H1 (cell line): ENCODE measurements around the gene CSF2. TPM values are rescaled to one million over a fixed set of nuclear protein-coding genes. Genes with fewer than 3 reads are reported as not detected.

Source experiments
- CTCF ChIA-PET: fragments of 300-600 bp; sonication (Branson Sonifier 250); formaldehyde crosslinking; loops from one replicate; lab custom pipeline; 2021; ENCODE audit not compliant: partially characterized antibody; lab: Charles Lee
- POLR2A ChIA-PET: fragments of 300-600 bp; sonication (Branson Sonifier 250); formaldehyde crosslinking; loops from one replicate; lab custom pipeline; 2021; ENCODE audit warnings: inconsistent platforms; ENCODE audit not compliant: partially characterized antibody; lab: Charles Lee
- DNase-seq, 2 experiments: peaks; one replicate each; pipeline versions ENCODE4 v3.0.0 to v3.0.0-alpha.2; 2010 to 2022; ENCODE audit warnings: low spot score in 2 of 2, low read depth in 1 of 2, mixed read lengths in 1 of 2
- FAIRE-seq: peaks from 2 replicates; lab custom pipeline; 2011; peaks lifted over from hg19 to GRCh38; lab: Jason Lieb, UNC
- H2AFZ ChIP-seq: 2 replicates; pipeline ENCODE4 v1.8.1; 2012; ENCODE audit warnings: low read length, inconsistent platforms
- H2AK5ac ChIP-seq: 2 replicates; pipeline ENCODE4 v1.6.1; 2013; ENCODE audit warnings: low read depth, low read length
- H2BK120ac ChIP-seq: replicated peaks from 2 replicates; pipeline ENCODE3; 2013; ENCODE audit warnings: low read depth, low read length, inconsistent platforms
- H2BK12ac ChIP-seq: 2 replicates; pipeline ENCODE4 v1.6.1; 2013; ENCODE audit warnings: low read depth, low read length
- H2BK15ac ChIP-seq: 2 replicates; pipeline ENCODE4 v1.6.1; 2013; ENCODE audit warnings: low read length
- H2BK20ac ChIP-seq: 2 replicates; pipeline ENCODE4 v1.6.1; 2013; ENCODE audit warnings: low read length
- H2BK5ac ChIP-seq: 2 replicates; pipeline ENCODE4 v1.6.1; 2013; ENCODE audit warnings: low read depth, low read length
- H3K14ac ChIP-seq: 2 replicates; pipeline ENCODE4 v1.6.1; 2013; ENCODE audit warnings: inconsistent platforms; ENCODE audit not compliant: insufficient read length
- H3K18ac ChIP-seq: 2 replicates; pipeline ENCODE4 v1.6.1; 2013; ENCODE audit warnings: low read length; ENCODE audit errors: extremely low read depth
- H3K23ac ChIP-seq: 2 replicates; pipeline ENCODE4 v1.6.1; 2013; ENCODE audit warnings: inconsistent platforms; ENCODE audit not compliant: insufficient read length
- H3K23me2 ChIP-seq: 2 replicates; pipeline ENCODE4 v1.6.1; 2013; ENCODE audit warnings: low read depth, low read length
- H3K27ac ChIP-seq: 2 replicates; pipeline ENCODE4 v1.6.1; 2011; ENCODE audit warnings: low read depth, low read length, inconsistent platforms
- H3K27me3 ChIP-seq, 4 experiments: replicated peaks in 1 of 4; 1 replicate in 1 of 4; 2 replicates in 3 of 4; pipeline versions ENCODE4 v1.6.1 to v1.8.1; 2011 to 2013; ENCODE audit warnings: low read length in 3 of 4, mild to moderate bottlenecking in 3 of 4, inconsistent platforms in 2 of 4, mixed read lengths in 2 of 4, moderate library complexity in 1 of 4; ENCODE audit not compliant: control insufficient read depth in 3 of 4, insufficient read depth in 3 of 4; ENCODE audit errors: extremely low read depth in 1 of 4
- H3K36me3 ChIP-seq, 4 experiments: 2 replicates each; pipeline versions ENCODE4 v1.6.1 to v1.8.1; 2011 to 2013; ENCODE audit warnings: mild to moderate bottlenecking in 4 of 4, low read length in 3 of 4, moderate library complexity in 2 of 4, control low read depth in 1 of 4, inconsistent platforms in 1 of 4; ENCODE audit not compliant: insufficient read depth in 4 of 4, control insufficient read depth in 2 of 4
- H3K4ac ChIP-seq: replicated peaks from 2 replicates; pipeline ENCODE3; 2013; ENCODE audit warnings: low read length, low read depth, mixed read lengths, inconsistent platforms; ENCODE audit not compliant: insufficient read length
- H3K4me1 ChIP-seq, 4 experiments: replicated peaks in 1 of 4; 1 replicate in 1 of 4; 2 replicates in 3 of 4; pipeline versions ENCODE4 v1.6.1 to v1.8.1; 2011 to 2013; ENCODE audit warnings: low read length in 3 of 4, inconsistent platforms in 2 of 4, mixed read lengths in 1 of 4; ENCODE audit not compliant: insufficient read depth in 4 of 4, control insufficient read depth in 3 of 4
- H3K4me2 ChIP-seq, 2 experiments: 2 replicates each; pipeline versions ENCODE4 v1.6.1 to v1.8.1; 2011 to 2013; ENCODE audit warnings: low read depth in 2 of 2, low read length in 2 of 2, control low read depth in 1 of 2, inconsistent platforms in 1 of 2, mild to moderate bottlenecking in 1 of 2; ENCODE audit not compliant: insufficient read depth in 1 of 2
- H3K4me3 ChIP-seq, 4 experiments: fragments of 200-600, 300-600 bp in 1 of 4; sonication (generic), shearing (Covaris generic), sonication (Bioruptor Twin) in 1 of 4; 2 replicates each; pipeline versions ENCODE4 v1.5.1 to v1.8.1; 2011 to 2016; ENCODE audit warnings: low read length in 4 of 4, low read depth in 3 of 4, control low read depth in 2 of 4, inconsistent platforms in 2 of 4, mild to moderate bottlenecking in 2 of 4, mixed read lengths in 1 of 4, moderate library complexity in 1 of 4; ENCODE audit not compliant: insufficient read depth in 2 of 4; ENCODE audit errors: extremely low read depth in 1 of 4
- H3K56ac ChIP-seq: replicated peaks from 2 replicates; pipeline ENCODE3; 2013; ENCODE audit warnings: low read depth, mild to moderate bottlenecking, mixed read lengths, low read length, inconsistent platforms; ENCODE audit not compliant: insufficient read length
- H3K79me1 ChIP-seq: 2 replicates; pipeline ENCODE4 v1.6.1; 2013; ENCODE audit warnings: low read depth, low read length, control low read depth
- H3K79me2 ChIP-seq, 2 experiments: 2 replicates each; pipeline versions ENCODE4 v1.6.1 to v1.8.1; 2012 to 2013; ENCODE audit warnings: low read length in 2 of 2, mild to moderate bottlenecking in 2 of 2, inconsistent platforms in 1 of 2; ENCODE audit not compliant: insufficient read depth in 2 of 2, control insufficient read depth in 1 of 2
- H3K9ac ChIP-seq, 4 experiments: replicated peaks in 1 of 4; 1 replicate in 1 of 4; 2 replicates in 3 of 4; pipeline versions ENCODE4 v1.6.1 to v1.8.1; 2011 to 2013; ENCODE audit warnings: low read depth in 3 of 4, low read length in 3 of 4, control low read depth in 2 of 4, mild to moderate bottlenecking in 2 of 4, moderate library complexity in 2 of 4, inconsistent platforms in 1 of 4; ENCODE audit errors: extremely low read depth in 1 of 4
- H3K9me3 ChIP-seq, 2 experiments: 2 replicates each; pipeline versions ENCODE4 v1.6.1 to v1.8.1; 2012 to 2013; ENCODE audit warnings: mild to moderate bottlenecking in 2 of 2, moderate library complexity in 2 of 2, control low read depth in 1 of 2, inconsistent platforms in 1 of 2, low read depth in 1 of 2, low read length in 1 of 2, mixed read lengths in 1 of 2; ENCODE audit not compliant: insufficient read depth in 2 of 2
- H4K20me1 ChIP-seq, 2 experiments: replicated peaks in 1 of 2; 2 replicates each; pipeline versions ENCODE3 to v1.8.1; 2011 to 2013; ENCODE audit warnings: inconsistent platforms in 2 of 2, low read length in 2 of 2, mild to moderate bottlenecking in 1 of 2; ENCODE audit not compliant: insufficient read depth in 2 of 2, control insufficient read depth in 1 of 2
- H4K5ac ChIP-seq: 2 replicates; pipeline ENCODE4 v1.6.1; 2013; ENCODE audit warnings: low read length, low read depth, mixed read lengths, inconsistent platforms; ENCODE audit not compliant: insufficient read length
- H4K8ac ChIP-seq: 2 replicates; pipeline ENCODE4 v1.8.0; 2013; ENCODE audit warnings: mild to moderate bottlenecking, moderate library complexity, low read length, inconsistent platforms; ENCODE audit not compliant: insufficient read depth; ENCODE audit errors: extremely low read depth
- H4K91ac ChIP-seq: replicated peaks from 2 replicates; pipeline ENCODE3; 2013; ENCODE audit warnings: low read length, mixed read lengths, inconsistent platforms; ENCODE audit not compliant: insufficient read length
- CTCF ChIP-seq, 3 experiments: IDR thresholded peaks; 1 replicate in 2 of 3; 2 replicates in 1 of 3; pipeline versions ENCODE4 v1.5.1 to v1.6.1; 2011; ENCODE audit warnings: low read length in 3 of 3, mild to moderate bottlenecking in 3 of 3, inconsistent platforms in 2 of 3, low read depth in 1 of 3, moderate library complexity in 1 of 3; ENCODE audit not compliant: insufficient read depth in 1 of 3; ENCODE audit errors: control extremely low read depth in 1 of 3
- MAX ChIP-seq: IDR thresholded peaks from 2 replicates; pipeline ENCODE4 v1.6.1; 2012; ENCODE audit warnings: inconsistent platforms
- RBBP5 ChIP-seq: IDR thresholded peaks from 2 replicates; pipeline ENCODE4 v1.7.1; 2012; ENCODE audit warnings: low read depth, mild to moderate bottlenecking, inconsistent platforms, low read length, moderate library complexity, borderline replicate concordance
- RNF2 ChIP-seq: fragments of 200-900, 300-1000 bp; sonication (generic); IDR thresholded peaks from 2 replicates; pipeline ENCODE4 v1.7.1; 2016; ENCODE audit warnings: borderline replicate concordance, low read depth, mild to moderate bottlenecking, antibody characterized with exemption, low read length; ENCODE audit not compliant: poor library complexity, severe bottlenecking; ENCODE audit errors: missing control alignments
- RXRA ChIP-seq: IDR thresholded peaks from 2 replicates; pipeline ENCODE4 v1.6.1; 2011; ENCODE audit warnings: low read depth, mild to moderate bottlenecking, low read length, moderate library complexity; ENCODE audit not compliant: insufficient read depth
- SAP30 ChIP-seq: fragments of 300-600 bp; sonication (generic); IDR thresholded peaks from 2 replicates; pipeline ENCODE4 v1.7.1; 2012; ENCODE audit warnings: low read length, moderate library complexity, mild to moderate bottlenecking, inconsistent platforms; ENCODE audit not compliant: insufficient read depth, insufficient replicate concordance
- SUZ12 ChIP-seq: fragments of 200-600 bp; sonication (generic); IDR thresholded peaks from 2 replicates; pipeline ENCODE4 v1.6.1; 2012; ENCODE audit warnings: mild to moderate bottlenecking, inconsistent platforms, low read length, moderate library complexity, mixed read lengths
- TCF12 ChIP-seq: IDR thresholded peaks from 2 replicates; pipeline ENCODE4 v1.6.1; 2011; ENCODE audit warnings: low read depth, mild to moderate bottlenecking, low read length
- TEAD4 ChIP-seq: IDR thresholded peaks from 2 replicates; pipeline ENCODE4 v1.6.1; 2012; ENCODE audit warnings: low read depth, low read length, inconsistent platforms, mixed read lengths
- YY1 ChIP-seq: IDR thresholded peaks from 2 replicates; pipeline ENCODE4 v1.6.1; 2011; ENCODE audit warnings: low read depth, mild to moderate bottlenecking, low read length
- ZNF274 ChIP-seq: IDR thresholded peaks from 2 replicates; pipeline ENCODE4 v1.7.0; 2012; ENCODE audit warnings: low read length, borderline replicate concordance; ENCODE audit errors: extremely low read depth
- WGBS, 2 experiments: shearing (Covaris generic) in 1 of 2; methylation state at CpG; one replicate each; pipeline versions ENCODE4 v1.1.6 to v1.1.7; 2013 to 2015; ENCODE audit warnings: low lambda C conversion rate in 2 of 2, mixed read lengths in 2 of 2, inconsistent platforms in 1 of 2, low coverage in 1 of 2, missing lambda C conversion rate in 1 of 2; ENCODE audit not compliant: insufficient replicate concordance in 2 of 2, insufficient coverage in 1 of 2, insufficient read length in 1 of 2; ENCODE audit errors: extremely low coverage in 1 of 2, missing lambda C conversion rate in 1 of 2; 5-methylcytosine and 5-hydroxymethylcytosine counted together
- polyA plus RNA-seq, 7 experiments: library from polyadenylated mRNA; depleted of rRNA in 3 of 7; stranded (reverse) in 5 of 7; unstranded in 2 of 7; fragments of >200 nt in 5 of 7; fragments of 200-250 nt in 2 of 7; gene quantifications; 1 replicate in 5 of 7; 2 replicates in 1 of 7; 4 replicates in 1 of 7; pipeline versions ENCODE4 v1.2.1 to v1.2.3, GENCODE V29; 2011 to 2013; ENCODE audit warnings: missing spikeins in 2 of 7, mixed read lengths in 2 of 7
- total RNA-seq: library from RNA; stranded (reverse); fragmentation: NEBNext Ultra II Directional; extraction: Animal tissue kit (Norgen Biotek cat#: 25700); gene quantifications from 2 replicates; pipeline ENCODE4 v1.2.1, GENCODE V29; 2021

Gene CSF2
- total and polyA plus RNA-seq, 2 of the 8 experiments (the other 6 are each of a cell fraction or from before 2014, with no cell fraction given): not detected

- H3K79me2 ChIP-seq: no peaks in the 10 kb centered on the region
- no peak overlapping the region for H4K5ac ChIP-seq
- H3K4ac ChIP-seq: no peak overlapping the region
- no peak overlapping the region for H2AK5ac ChIP-seq
- no peak overlapping the region for H3K56ac ChIP-seq
- H3K36me3 ChIP-seq: no peaks in the 10 kb centered on the region
- no peaks in the 10 kb centered on the region for H3K79me1 ChIP-seq
- 46% methylated on average over 3 of the region's 3 CpGs; no CpG with 5 or more reads in 1 of the 2 experiments for WGBS, 2 experiments
- FAIRE-seq: no peak
- no peaks in the 10 kb centered on the region for H3K4me1 ChIP-seq
- no peak for DNase-seq
- H4K20me1 ChIP-seq: no peaks in the 10 kb centered on the region
- no peak overlapping the region for H2BK5ac ChIP-seq
- no peak overlapping the region for H3K18ac ChIP-seq
- no peak overlapping the region for H3K9ac ChIP-seq
- H3K23me2 ChIP-seq: no peaks in the 10 kb centered on the region
- H3K23ac ChIP-seq: no peak overlapping the region
- H2BK120ac ChIP-seq: no peak overlapping the region
- no peak overlapping the region for H2BK12ac ChIP-seq
- ChIA-PET POLR2A (no interaction called here), CTCF (interaction anchor here (0.9 to 2.3 kb wide), 4 partner anchors 12 to 249 kb away, joined by 3 to 7 read pairs (median 4); no protein-coding TSS in a partner anchor)
- no peak overlapping the region for H3K27ac ChIP-seq
- no peak overlapping the region for H2AFZ ChIP-seq
- H3K4me2 ChIP-seq: no peak overlapping the region
- no peak overlapping the region for H4K8ac ChIP-seq
- no peak overlapping the region for H4K91ac ChIP-seq
- H2BK15ac ChIP-seq: no peak overlapping the region
- no peaks in the 10 kb centered on the region for H3K9me3 ChIP-seq
- no peak overlapping the region for H3K4me3 ChIP-seq
- H2BK20ac ChIP-seq: no peak overlapping the region
- no peaks in the 10 kb centered on the region for H3K27me3 ChIP-seq
- no peak overlapping the region for H3K14ac ChIP-seq
- TF ChIP-seq SAP30 (no peak), RBBP5 (no peak), MAX (no peak), CTCF (IDR thresholded peaks at IDR 0.05; ENCODE audit: control extremely low read depth in 1 of 3, insufficient read depth in 1 of 3, low read depth in 1 of 3, low read length in 3 of 3) (no peak), TCF12 (no peak), ZNF274 (no peak), RXRA (no peak), YY1 (no peak), TEAD4 (no peak), RNF2 (no peak), SUZ12 (no peak)
Observed at GRCh38 chr5:132093271-132093670, 19.7 kb downstream of the CSF2 start.
